ENCODE results near the gene POMC.

DNA sequence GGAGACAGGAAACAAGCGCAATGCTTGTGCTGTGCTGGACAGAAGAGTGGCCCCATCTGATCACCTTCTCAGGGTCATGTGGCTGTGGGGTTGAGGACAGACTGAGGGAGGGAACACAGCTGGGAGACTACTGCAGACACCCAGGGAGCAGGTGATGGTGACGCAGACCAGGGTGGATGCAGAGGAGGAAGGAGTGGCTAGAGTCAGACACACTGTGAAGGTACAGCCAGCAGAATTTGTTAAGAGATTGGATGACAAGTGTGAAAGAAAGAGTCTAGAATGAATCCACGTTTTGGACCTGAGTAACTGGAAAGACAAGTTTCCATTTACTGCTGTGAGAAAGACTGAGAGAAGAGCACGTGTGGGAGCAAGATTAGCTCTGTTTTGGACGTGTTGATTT is 15.9 kb upstream of the POMC start:
- TF ChIP-seq CTCF (IDR thresholded peaks at IDR 0.05; ENCODE audit: low read depth, low read length): no peak
- TF ChIP-seq EZH2phosphoT487 (IDR thresholded peaks at IDR 0.05; ENCODE audit: low read depth): no peak
